GM10266 (cell line): ENCODE data around the gene ZNF212.

ENCODE experiments used
- DNase-seq: peaks from one replicate; pipeline ENCODE4 v3.0.0; 2012; ENCODE audit errors: extremely low spot score
- TF ChIP-seq, protein P1 (sequence below): IDR thresholded peaks from 2 replicates; pipeline ENCODE4 v1.5.1; 2012; ENCODE audit warnings: mild to moderate bottlenecking, low read depth; ENCODE audit not compliant: control insufficient read depth, insufficient read depth; ENCODE audit errors: missing control alignments

The ZNF212 gene

DNA sequence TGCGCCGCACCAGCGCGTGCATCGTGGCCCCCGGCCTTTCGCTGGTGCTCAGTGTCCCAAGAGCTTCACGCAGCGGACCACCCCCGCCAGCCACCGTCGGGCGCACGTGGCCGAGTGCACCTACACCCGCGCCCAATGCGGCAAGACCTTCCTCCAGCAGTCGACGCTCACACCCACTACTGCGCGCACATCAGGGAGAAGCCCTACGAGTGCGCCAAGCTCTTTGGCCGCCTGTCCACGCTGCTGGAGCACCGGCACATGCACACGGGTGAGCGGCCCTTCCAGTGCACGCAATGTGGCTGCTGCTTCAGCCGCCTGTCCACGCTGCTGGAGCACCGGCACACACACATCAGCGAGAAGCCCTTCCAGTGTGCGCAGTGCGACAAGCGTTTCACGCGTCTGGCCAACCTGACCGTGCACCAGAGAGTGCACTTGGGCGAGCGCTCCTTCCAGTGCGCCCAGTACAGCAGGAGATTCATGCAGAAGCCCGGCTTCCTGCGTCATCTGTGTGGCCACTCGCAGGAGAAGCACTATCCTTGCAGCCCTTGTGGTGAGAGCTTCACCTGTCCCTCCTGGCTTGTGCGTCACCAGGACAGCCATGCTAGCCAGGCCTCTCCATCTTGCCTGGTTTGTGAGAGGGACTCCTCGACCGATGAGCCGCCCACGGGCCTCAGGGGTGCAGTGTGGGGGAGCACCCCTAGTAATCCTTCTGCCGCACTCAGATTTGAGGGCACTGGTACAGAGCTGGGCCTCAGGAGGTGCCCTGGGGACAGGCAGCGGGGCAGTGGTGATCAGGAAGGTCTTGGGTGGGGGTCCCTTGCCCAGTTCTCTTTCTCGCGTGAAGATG lies 55.4 kb downstream of the ZNF212 start:
- DNase-seq, result no peak
- TF ChIP-seq, protein P1, sequence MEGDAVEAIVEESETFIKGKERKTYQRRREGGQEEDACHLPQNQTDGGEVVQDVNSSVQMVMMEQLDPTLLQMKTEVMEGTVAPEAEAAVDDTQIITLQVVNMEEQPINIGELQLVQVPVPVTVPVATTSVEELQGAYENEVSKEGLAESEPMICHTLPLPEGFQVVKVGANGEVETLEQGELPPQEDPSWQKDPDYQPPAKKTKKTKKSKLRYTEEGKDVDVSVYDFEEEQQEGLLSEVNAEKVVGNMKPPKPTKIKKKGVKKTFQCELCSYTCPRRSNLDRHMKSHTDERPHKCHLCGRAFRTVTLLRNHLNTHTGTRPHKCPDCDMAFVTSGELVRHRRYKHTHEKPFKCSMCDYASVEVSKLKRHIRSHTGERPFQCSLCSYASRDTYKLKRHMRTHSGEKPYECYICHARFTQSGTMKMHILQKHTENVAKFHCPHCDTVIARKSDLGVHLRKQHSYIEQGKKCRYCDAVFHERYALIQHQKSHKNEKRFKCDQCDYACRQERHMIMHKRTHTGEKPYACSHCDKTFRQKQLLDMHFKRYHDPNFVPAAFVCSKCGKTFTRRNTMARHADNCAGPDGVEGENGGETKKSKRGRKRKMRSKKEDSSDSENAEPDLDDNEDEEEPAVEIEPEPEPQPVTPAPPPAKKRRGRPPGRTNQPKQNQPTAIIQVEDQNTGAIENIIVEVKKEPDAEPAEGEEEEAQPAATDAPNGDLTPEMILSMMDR, result no peak

- TF ChIP-seq, protein P1, result no peak
- DNase-seq, result no peak
Observed at GRCh38 chr7:149295481-149295850, 56.0 kb downstream of the ZNF212 start.

- TF ChIP-seq, protein P1, result no peak
Observed at GRCh38 chr7:149296368-149296767, 56.9 kb downstream of the ZNF212 start.

DNA sequence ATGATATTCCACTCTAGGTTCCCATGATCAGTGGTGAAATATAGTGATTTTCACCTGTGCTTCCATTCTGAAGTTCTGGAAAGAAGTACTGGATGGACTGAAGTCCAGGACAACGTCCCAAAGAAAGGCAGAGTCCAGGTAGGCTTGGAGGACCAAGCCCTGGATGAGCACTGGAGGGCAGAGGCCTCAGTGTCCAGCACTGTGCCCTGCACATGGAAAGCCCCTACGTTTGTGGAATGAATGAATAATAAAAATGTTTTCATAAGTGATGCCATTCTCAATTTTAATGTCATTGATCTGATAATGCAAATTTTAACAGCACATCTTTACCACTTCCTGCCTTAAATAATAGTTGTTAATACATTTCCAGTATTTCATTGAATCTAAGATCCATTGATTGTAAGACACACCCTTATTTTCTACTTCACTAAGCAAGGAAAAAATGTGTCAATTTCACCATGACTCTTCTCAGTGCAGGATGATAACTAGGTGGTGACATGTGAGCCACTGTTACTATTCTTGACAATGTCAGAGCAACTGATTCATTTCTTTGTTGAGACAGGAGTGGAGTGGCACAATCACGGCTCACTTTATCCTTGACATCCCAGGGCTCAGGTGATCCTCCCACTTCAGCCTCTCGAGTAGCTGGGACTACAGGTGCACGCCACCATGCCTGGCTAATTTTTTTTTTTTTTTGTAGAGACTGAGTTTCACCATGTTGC lies 57.7 kb downstream of the ZNF212 start:
- no peak for DNase-seq
- TF ChIP-seq, protein P1, result no peak

More at GRCh38 chr7:149296368-149296767, 56.9 kb downstream of the ZNF212 start:
- DNase-seq, result no peak

- TF ChIP-seq, protein P1, result no peak
- DNase-seq, result no peak
Observed at GRCh38 chr7:149300620-149301285, 61.3 kb downstream of the ZNF212 start.

DNA sequence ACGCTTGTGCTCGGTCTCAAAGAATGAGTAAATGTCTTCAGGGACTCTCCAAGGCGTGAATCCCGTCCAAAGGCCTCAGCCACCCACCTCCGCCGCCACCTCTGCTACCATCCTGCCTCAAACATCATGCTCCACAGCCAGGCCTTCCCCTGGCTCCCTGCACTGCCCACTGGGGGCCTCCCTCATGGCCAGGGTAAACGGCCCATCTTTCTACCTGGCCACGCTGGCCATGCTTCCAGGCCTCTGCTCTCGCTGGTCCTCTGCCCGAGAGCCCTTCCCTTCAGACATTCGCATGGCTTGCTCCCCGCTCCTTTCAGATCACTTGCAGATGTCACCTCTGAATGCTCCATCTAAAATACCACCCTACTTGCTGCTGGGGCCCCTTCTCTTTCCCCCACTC lies 62.8 kb downstream of the ZNF212 start:
- TF ChIP-seq, protein P1, result no peak
- no peak for DNase-seq

- TF ChIP-seq, protein P1, result no peak
- no peak for DNase-seq
Observed at GRCh38 chr7:149302865-149303264, 63.4 kb downstream of the ZNF212 start.
